HG02571 (cell line): ENCODE data around the gene NACC1.
"Not testable (repeated sequence)": the region's sequence is repeated elsewhere in the genome, so short reads cannot be mapped to it uniquely, and the experiment has no call there.

ENCODE experiments used
- ATAC-seq: cut with Tn5 transposase; IDR thresholded peaks from one replicate; pipeline ENCODE4 v1.9.1; 2021; ENCODE audit warnings: mild to moderate bottlenecking, moderate library complexity; ENCODE audit not compliant: unreplicated experiment

NACC1 gene

GRCh38 chr19:13138171-13138915 lies 20.3 kb downstream of the NACC1 start:
- no peak for ATAC-seq

GRCh38 chr19:13138916-13139198 lies 20.8 kb downstream of the NACC1 start:
- ATAC-seq, result no peak

- no peak for ATAC-seq
Observed at GRCh38 chr19:13139633-13140311, 21.7 kb downstream of the NACC1 start.

- no peak for ATAC-seq
Observed at GRCh38 chr19:13146763-13147563, 28.9 kb downstream of the NACC1 start.

GRCh38 chr19:13149173-13149627 lies 31.1 kb downstream of the NACC1 start:
- ATAC-seq, result not testable (repeated sequence)

GRCh38 chr19:13149628-13150186 lies 31.6 kb downstream of the NACC1 start:
- ATAC-seq, result no peak

GRCh38 chr19:13150187-13150930 lies 32.3 kb downstream of the NACC1 start, which contains the start of the genes IER2 and STX10:
IER2 (plus strand) TSS chr19:13150411; CDS start chr19:13153187, 2,776 bp downstream.
STX10 (minus strand) TSS chr19:13150375; CDS start chr19:13150173, 202 bp downstream.
- peak; percentile 38 for ATAC-seq

- ATAC-seq, result no peak
Observed at GRCh38 chr19:13150931-13151604, 33.0 kb downstream of the NACC1 start.

- peak; percentile 33 for ATAC-seq
Observed at GRCh38 chr19:13151605-13152355, 33.7 kb downstream of the NACC1 start.

GRCh38 chr19:13152356-13152973 lies 34.4 kb downstream of the NACC1 start:
- ATAC-seq, result peak; percentile 3

GRCh38 chr19:13152974-13153568 lies 35.0 kb downstream of the NACC1 start:
- peak; percentile 29 for ATAC-seq

GRCh38 chr19:13153569-13154240 lies 35.6 kb downstream of the NACC1 start:
- ATAC-seq, result no peak

GRCh38 chr19:13154241-13154778 lies 36.2 kb downstream of the NACC1 start:
- no peak for ATAC-seq

- ATAC-seq, result no peak
Observed at GRCh38 chr19:13154911-13155471, 36.9 kb downstream of the NACC1 start.

GRCh38 chr19:13155472-13156359 lies 37.7 kb downstream of the NACC1 start:
- ATAC-seq, result no peak

- ATAC-seq, result no peak
Observed at GRCh38 chr19:13159713-13160112, 41.6 kb downstream of the NACC1 start.
